IgD-negative memory B cell (primary cell): ENCODE data around the gene LEMD2. TPM values are rescaled to one million over a fixed set of nuclear protein-coding genes. Genes with fewer than 3 reads are reported as not detected.
A peak's percentile ranks its signal among the peaks of the same experiment; 100 is the strongest.

Experiments used
- H3K27ac Mint-ChIP-seq, 3 donors: one replicate each; pipeline ENCODE4 v1.8.0; 2020 to 2022; ENCODE audit warnings: mild to moderate bottlenecking in 3 of 3, mixed read lengths in 3 of 3, moderate library complexity in 1 of 3
- H3K27me3 Mint-ChIP-seq: one replicate; pipeline ENCODE4 v1.8.0; 2021; ENCODE audit warnings: mixed read lengths
- H3K36me3 Mint-ChIP-seq: one replicate; pipeline ENCODE4 v1.8.0; 2020; ENCODE audit warnings: mild to moderate bottlenecking, mixed read lengths
- H3K4me1 Mint-ChIP-seq, 3 donors: one replicate each; pipeline ENCODE4 v1.8.0; 2020 to 2022; ENCODE audit warnings: mixed read lengths in 3 of 3, mild to moderate bottlenecking in 1 of 3
- H3K4me3 Mint-ChIP-seq, 4 donors: one replicate each; pipeline ENCODE4 v1.8.0; 2020 to 2022; ENCODE audit warnings: mild to moderate bottlenecking in 4 of 4, mixed read lengths in 4 of 4, moderate library complexity in 3 of 4
- H3K9me3 Mint-ChIP-seq, 3 donors: one replicate each; pipeline ENCODE4 v1.8.0; 2020 to 2021; ENCODE audit warnings: mixed read lengths in 3 of 3, mild to moderate bottlenecking in 1 of 3
- polyA plus RNA-seq: library from polyadenylated mRNA; unstranded; fragments of 300-500 nt; fragmentation: Illumina TruSeq; gene quantifications from one replicate; pipeline ENCODE4 v1.2.3, GENCODE V29; 2021

The LEMD2 gene
- polyA plus RNA-seq, 1 donor from 2014 or later, result 37.7 TPM

DNA sequence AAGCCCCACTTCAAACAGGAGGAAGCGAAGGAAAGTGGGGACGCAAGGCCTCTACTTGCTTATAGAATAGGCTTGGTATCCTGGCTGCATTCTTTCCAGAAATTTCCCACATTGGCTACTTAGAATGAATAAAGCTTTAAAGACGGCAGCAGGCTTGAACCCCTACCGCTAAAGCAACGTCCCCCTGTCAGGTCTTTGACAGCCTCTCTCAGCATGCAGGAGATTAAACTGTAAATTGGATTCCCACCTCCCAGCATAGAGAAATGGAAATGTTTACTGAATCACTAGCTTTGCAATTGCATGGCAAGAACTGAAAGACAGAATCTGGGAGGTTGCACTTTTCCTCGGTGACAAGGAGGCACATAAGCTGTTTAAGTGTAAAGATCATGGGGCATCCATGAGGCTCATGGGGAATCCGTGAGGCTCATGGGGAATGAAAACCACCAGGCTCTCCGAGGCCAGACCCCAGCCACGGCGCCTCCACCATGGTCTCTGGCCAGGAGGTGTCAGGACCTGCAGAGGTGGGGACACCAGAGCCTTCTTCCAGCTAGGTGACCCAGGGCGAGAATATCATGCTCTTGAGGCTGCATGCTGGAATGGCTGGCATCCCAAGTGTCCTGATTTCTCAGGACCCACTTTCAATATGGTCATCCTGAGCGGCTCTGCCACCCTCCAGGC lies 10.3 kb downstream of the LEMD2 start:
- Mint-ChIP-seq H3K4me1 (peaks cover 0 to 3% (median 1%) of the 10 kb centered on the region in 3 donors), H3K36me3 (peaks cover 1% of the 10 kb centered on the region), H3K27me3 (no peaks in the 10 kb centered on the region), H3K4me3 (no peak overlapping the region), H3K27ac (no peak overlapping the region), H3K9me3 (no peaks in the 10 kb centered on the region)

DNA sequence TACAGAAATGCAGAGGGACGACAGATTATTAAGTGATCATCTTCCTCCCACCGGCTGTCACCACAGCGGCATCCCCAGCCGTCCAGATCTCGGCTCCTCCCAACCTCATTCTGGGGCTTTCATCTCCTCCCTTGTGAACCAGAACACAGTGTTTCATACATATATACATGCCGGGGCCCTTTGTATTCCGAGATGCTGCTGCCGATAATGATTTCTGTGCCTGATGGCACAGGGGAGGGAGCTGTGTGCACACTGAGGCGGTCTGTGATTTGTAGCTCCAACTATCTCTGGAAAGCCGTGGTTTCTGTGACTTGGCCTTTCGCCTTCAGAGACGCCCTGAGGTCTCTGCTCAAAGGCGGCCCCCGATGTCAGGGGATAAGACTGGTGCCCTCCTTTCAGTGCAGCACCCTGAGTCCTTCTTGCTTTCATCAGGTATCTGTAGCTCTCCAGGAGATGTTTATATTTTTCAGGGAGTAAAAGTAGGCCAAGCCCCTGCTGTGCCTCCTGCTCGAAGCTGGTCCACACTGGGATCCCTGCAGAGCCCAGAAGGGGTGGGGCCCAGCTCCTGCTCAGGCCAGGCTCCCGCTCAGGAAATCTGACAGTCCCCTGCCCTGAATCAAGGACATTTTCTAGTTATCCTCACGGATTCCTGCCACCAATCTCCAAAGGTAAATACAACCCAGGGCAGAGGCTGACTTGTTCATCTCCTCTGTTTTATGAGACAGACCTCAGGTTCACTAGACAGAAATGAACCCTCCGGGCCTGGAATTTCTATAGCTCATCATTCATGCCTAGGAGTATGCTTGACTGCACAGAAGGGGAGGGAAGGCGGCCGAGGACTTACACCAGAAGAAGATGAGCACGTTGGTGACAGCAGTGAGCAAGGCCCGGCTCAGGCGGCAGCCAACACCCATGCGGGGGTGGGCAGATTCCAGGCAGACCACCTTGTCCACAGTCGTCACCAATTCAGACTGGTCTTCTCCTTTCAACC lies 11.2 kb downstream of the LEMD2 start:
- peaks cover 1% of the 10 kb centered on the region for H3K36me3 Mint-ChIP-seq
- H3K27ac Mint-ChIP-seq, result no peak overlapping the region
- no peak overlapping the region for H3K4me3 Mint-ChIP-seq
- H3K27me3 Mint-ChIP-seq, result no peaks in the 10 kb centered on the region
- no peaks in the 10 kb centered on the region for H3K9me3 Mint-ChIP-seq
- peaks cover 0 to 3% (median 0%) of the 10 kb centered on the region in 3 donors for H3K4me1 Mint-ChIP-seq

DNA sequence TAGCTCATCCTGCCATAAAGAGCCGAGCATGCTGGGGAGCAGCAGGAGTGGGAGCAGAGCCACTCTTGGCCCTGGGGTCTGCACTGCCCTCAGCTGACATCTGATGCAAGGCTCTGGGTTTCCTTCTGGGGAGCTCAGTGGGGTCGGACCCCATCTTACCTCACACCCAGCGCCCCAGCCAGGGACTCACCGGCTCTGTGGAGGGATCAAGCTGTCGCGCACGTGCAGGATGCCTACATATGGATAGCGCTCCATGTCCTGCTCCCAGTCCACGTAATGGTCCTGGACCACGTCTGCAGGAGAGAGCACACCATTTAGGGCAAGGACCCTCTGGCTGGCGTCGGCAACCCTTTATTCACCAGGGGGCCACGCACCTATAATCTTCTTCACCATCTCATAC lies 12.2 kb downstream of the LEMD2 start:
- Mint-ChIP-seq H3K4me3 (no peak overlapping the region), H3K4me1 (peaks cover 2 to 3% (median 2%) of the 10 kb centered on the region in 3 donors), H3K9me3 (no peaks in the 10 kb centered on the region), H3K36me3 (peaks cover 3% of the 10 kb centered on the region), H3K27me3 (no peaks in the 10 kb centered on the region), H3K27ac (no peak overlapping the region)

DNA sequence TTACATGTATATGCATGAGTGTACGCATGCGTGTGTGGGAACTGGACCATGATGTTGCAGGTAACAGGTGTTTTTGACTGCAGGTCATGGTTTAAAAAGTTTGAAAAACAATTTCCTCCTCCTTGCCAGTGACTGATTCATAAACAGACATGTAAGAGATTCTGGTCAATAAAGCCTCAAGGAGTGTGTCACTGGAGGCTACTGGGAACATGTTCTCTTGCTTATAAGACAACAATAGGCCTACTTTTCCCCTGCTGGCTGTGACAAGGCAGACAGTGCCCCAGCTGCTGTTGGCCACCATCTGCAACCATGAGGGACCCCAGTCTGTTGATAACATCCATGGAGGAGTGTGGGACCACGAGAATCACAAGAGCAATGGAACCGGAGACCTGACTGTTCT lies 12.7 kb downstream of the LEMD2 start:
- Mint-ChIP-seq H3K27ac (no peak overlapping the region), H3K27me3 (no peaks in the 10 kb centered on the region), H3K36me3 (peaks cover 3% of the 10 kb centered on the region), H3K9me3 (no peaks in the 10 kb centered on the region), H3K4me1 (peaks cover 2 to 3% (median 3%) of the 10 kb centered on the region in 3 donors), H3K4me3 (no peak overlapping the region)

DNA sequence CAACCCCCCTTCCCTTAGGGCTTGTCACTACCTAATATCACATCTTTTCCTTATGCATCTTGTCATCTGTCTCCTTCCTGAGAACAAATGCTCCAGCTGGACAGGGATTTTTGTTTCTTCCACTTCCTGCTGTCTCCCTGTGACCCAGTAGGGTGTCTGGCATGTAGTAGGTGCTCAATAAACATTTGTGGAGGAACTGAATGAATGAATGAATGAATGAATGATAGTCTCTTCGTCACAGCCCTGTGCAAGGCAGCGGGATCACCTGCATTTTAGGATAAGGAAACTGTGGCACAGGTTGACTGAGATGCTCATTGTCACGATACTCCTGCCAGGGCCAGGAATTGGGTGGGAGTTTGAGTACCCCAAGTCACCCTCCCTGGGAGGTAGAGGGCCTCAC lies 14.2 kb downstream of the LEMD2 start:
- Mint-ChIP-seq H3K36me3 (peaks cover 2% of the 10 kb centered on the region), H3K27me3 (no peaks in the 10 kb centered on the region), H3K27ac (no peak overlapping the region), H3K4me3 (no peak overlapping the region), H3K9me3 (no peaks in the 10 kb centered on the region), H3K4me1 (peaks cover 3 to 4% (median 3%) of the 10 kb centered on the region in 3 donors)

DNA sequence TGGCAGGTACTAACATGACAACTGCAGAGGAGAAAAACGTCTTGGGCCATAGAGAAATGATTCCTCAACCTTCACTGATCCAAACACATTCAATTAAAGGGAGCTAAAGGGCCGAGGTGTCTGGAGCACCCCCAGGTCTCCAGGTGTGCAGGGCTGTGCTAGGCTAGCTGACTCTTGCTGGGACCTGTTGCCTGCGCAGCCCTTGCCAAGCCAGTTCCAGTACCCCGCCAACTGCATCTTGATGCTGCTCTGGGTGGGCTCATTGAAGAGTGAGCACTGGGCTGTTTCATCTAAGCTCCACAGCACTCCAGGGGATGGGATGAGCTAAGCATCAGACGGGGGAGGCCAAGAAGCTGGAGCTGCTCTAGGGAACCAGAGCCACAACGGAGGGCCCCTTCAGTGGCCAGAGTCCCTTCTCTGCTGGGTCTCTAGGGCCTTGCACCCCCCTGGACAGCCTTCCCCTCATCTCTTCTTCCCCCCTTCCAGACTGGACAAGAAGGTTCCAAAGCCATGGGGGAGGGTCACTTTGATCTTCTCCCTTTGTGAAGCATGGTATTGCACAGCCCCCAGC lies 15.9 kb downstream of the LEMD2 start:
- peaks cover 3 to 6% (median 3%) of the 10 kb centered on the region in 3 donors for H3K4me1 Mint-ChIP-seq
- peaks cover 2% of the 10 kb centered on the region for H3K36me3 Mint-ChIP-seq
- H3K27me3 Mint-ChIP-seq, result peaks cover 7% of the 10 kb centered on the region
- no peak overlapping the region for H3K4me3 Mint-ChIP-seq
- H3K27ac Mint-ChIP-seq, result no peak overlapping the region
- no peaks in the 10 kb centered on the region for H3K9me3 Mint-ChIP-seq

DNA sequence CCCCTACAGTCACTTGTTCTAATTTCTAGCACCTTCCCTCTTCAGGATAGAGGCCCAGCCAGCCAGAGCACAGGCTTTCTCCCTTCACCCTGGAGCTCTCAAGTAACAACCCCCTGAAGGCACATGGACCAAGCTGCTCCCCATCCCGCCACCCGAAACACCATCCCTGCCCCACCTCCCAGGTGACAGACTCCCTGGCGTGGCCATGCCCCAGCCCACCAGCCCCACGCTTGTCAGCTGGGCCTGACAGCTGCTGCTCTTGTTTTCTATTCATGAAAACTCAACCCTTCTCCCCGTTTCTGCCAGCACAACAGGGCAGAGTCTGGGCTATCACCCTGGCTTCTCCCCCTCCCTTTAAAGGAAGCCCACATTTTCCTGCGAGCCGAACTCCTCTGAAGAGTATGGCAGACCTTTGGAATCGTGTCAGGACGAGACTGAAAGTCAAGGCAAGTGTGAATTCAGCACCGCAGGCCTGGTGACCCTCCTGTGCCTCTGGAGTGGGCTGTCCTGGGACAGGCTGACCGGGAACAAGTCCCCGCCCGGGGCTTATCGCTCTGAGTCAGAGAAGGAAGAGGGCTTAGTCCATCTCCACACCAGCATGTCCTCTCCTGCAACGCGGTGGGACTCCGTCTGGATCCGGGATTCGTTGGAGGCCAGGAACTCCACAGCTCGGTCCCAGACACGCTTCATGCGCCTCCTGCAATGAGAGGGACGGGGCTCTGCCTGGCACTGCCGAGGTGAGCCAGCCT lies 16.7 kb downstream of the LEMD2 start:
- Mint-ChIP-seq H3K27ac (peak overlapping the region in 2 of 3 donors; percentile 10 to 25), H3K9me3 (peaks cover 0 to under 1% (median 0%) of the 10 kb centered on the region in 3 donors), H3K4me1 (peaks cover 3 to 6% (median 3%) of the 10 kb centered on the region in 3 donors), H3K36me3 (peaks cover 2% of the 10 kb centered on the region), H3K27me3 (peaks cover 7% of the 10 kb centered on the region), H3K4me3 (no peak overlapping the region)

DNA sequence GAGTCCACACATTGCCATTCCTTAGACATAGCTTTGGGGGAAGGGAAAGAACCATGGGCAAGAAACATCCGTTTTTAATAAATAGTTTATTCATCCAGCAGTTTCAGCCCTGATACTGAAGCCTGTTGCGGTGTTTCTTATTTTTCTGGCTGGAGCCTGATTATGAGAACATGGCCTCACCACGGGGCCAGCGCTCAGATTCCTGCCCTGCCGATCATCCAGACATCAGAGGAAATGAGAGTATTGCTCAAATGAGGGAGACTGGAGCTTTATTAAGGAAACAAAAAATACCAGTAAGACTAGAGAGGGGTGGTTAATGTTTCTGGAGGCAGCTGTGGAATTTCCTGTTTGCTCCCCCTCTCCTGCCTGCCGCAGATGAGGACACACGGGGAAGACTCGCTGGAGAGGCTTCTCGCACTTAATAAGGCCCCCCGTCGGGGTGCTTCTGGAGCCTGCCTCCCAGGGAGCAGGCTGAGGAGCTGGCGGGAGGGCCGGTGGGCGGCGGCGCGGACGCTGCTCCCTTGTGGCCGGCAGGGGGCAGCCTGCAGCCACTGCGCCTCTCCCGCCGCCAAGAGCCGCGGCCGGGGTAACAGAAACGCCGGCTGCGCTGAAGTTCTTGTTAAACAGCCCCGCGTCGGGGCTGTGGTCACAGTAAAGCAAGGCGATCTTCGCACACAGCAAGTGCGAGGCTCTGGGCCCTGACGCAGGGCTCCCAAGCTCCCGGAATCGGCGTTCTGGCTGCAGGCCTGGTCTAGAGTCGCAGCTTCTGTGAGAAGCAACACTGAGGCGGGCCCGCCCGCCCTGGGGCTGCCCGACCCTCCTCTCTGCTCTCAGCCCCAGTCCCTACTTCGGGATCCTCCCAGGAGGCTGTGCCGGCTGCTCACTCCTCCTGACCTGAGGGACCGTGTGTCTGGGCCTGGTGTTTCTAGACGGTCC lies 17.5 kb downstream of the LEMD2 start:
- peaks cover 3 to 6% (median 3%) of the 10 kb centered on the region in 3 donors for H3K4me1 Mint-ChIP-seq

DNA sequence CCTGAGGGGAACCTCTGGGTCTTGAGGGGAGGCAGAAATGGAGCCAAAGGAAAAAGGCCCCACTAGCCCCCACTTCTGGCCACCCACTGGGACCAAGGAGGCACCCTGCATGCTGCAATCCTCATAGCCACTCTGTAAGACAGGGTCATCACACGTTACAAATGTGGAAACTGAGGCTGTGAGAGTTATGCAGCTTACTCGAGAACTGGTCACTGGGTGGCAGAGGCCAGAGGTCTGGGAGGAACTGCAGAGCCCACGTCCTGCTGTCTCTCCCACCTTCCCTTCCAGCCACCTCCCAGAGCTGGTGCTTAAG lies 18.1 kb downstream of the LEMD2 start:
- H3K9me3 Mint-ChIP-seq, result peaks cover 0 to 6% (median 3%) of the 10 kb centered on the region in 3 donors
- H3K27ac Mint-ChIP-seq, result no peak overlapping the region

More for the DNA sequence above, 17.5 kb downstream of the LEMD2 start:
- H3K9me3 Mint-ChIP-seq, result peaks cover 0 to 6% (median 3%) of the 10 kb centered on the region in 3 donors
- H3K4me3 Mint-ChIP-seq, result peak overlapping the region in 1 of 4 donors; percentile 17
- peak overlapping the region in 2 of 3 donors; percentile 25 to 80 for H3K27ac Mint-ChIP-seq
- H3K36me3 Mint-ChIP-seq, result peaks cover 2% of the 10 kb centered on the region
- H3K27me3 Mint-ChIP-seq, result peaks cover 10% of the 10 kb centered on the region

DNA sequence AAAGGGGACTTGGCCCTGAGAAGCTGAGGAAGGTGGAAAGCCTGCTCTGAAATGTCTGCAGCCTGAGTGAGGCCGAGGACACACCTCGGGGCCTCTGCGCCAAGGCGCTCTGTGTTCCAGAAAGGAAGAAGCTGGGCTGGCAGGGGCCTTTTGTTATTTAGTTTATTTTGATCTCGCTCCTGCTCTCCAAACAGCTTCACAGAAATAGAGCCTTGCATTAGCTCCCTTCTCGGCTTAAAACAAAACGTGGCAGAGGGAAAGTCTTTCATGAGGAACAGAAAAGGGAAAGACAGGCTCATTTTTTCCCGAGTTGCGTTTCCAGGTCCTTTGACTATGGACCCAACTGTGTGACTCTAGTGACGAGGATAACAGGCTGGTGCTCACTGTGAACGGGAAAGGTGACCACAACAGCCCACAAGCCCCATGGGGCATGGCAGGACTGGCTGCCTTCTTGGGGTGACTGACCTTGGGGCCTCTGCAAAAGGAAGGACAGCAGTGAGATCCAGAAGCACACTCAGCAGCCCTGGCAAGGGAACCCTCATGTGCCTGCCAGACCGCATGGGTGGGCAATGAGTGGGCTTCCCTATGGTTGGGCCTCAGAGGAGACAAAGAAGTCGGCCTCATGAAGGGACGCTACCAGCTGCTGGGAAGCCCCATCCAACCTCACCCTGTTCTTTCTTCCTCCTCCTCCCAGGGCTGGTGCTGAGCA lies 18.7 kb downstream of the LEMD2 start:
- H3K27ac Mint-ChIP-seq, result no peak overlapping the region
- peaks cover 3 to 6% (median 3%) of the 10 kb centered on the region in 3 donors for H3K4me1 Mint-ChIP-seq
- peaks cover 3% of the 10 kb centered on the region for H3K36me3 Mint-ChIP-seq
- peaks cover 0 to 6% (median 4%) of the 10 kb centered on the region in 3 donors for H3K9me3 Mint-ChIP-seq
- peaks cover 14% of the 10 kb centered on the region for H3K27me3 Mint-ChIP-seq
- H3K4me3 Mint-ChIP-seq, result no peak overlapping the region

More for the DNA sequence above, 18.1 kb downstream of the LEMD2 start:
- no peak overlapping the region for H3K4me3 Mint-ChIP-seq
- H3K27me3 Mint-ChIP-seq, result peaks cover 14% of the 10 kb centered on the region
- H3K4me1 Mint-ChIP-seq, result peaks cover 3 to 6% (median 3%) of the 10 kb centered on the region in 3 donors
- peaks cover 2% of the 10 kb centered on the region for H3K36me3 Mint-ChIP-seq

DNA sequence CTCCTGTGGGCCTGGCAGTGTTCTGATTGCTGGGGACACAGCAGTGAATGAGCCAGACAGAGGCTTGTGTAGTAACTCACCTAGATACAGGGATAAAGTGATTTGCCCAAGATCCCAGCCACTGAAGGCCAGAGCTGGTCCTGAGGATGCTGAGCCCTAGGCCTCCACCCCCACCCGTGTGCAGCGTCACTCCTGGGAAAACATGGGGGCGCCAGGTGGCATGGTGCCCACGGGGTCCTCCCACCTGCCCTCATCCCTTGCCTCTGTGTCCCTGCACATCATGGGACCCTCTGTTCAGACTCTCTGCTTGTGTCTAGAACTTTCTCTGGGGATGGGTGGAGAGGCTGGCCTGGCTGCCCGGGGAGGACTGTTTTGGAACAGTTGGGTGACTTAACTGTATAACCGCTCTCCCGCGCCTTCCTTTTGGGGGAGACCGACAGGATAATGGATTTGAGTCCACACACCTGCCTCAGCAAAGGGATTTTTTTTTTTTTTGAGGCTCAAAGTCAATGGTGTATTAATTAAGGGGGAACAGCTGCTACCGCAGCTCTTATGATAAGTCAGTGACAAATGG lies 19.6 kb downstream of the LEMD2 start:
- Mint-ChIP-seq H3K9me3 (peaks cover 0 to 6% (median 5%) of the 10 kb centered on the region in 3 donors), H3K36me3 (peaks cover 4% of the 10 kb centered on the region), H3K27ac (no peak overlapping the region)

DNA sequence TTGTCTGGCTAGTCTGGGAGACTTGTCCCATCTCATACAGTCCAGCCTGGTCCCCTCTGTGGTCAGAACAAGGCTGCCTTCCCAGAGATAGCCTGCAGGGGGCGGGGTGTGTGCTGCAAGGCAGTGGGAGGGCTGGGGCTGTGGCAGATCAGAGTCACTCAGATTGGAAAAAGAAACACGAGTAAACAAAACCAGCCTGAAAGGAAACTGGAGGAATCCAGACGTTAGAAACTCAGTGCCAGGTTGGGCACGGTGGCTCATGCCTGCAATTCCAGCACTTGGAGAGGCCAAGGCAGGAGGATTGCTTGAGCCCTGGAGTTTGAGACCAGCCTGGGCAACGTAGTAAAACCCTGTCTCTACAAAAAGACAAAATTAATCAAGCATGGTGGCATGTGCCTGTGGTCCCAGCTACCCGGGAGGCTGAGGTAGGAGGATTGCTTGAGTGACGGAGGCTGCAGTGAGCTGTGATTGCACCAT lies 20.2 kb downstream of the LEMD2 start:
- Mint-ChIP-seq H3K4me1 (peaks cover 3 to 6% (median 3%) of the 10 kb centered on the region in 3 donors), H3K27me3 (peaks cover 15% of the 10 kb centered on the region), H3K27ac (no peak overlapping the region), H3K9me3 (peaks cover 0 to 6% (median 5%) of the 10 kb centered on the region in 3 donors), H3K4me3 (no peak overlapping the region), H3K36me3 (peaks cover 4% of the 10 kb centered on the region)

More for the DNA sequence above, 19.6 kb downstream of the LEMD2 start:
- H3K27me3 Mint-ChIP-seq, result peaks cover 14% of the 10 kb centered on the region
- peaks cover 3 to 6% (median 3%) of the 10 kb centered on the region in 3 donors for H3K4me1 Mint-ChIP-seq
- no peak overlapping the region for H3K4me3 Mint-ChIP-seq
